GM23248 (cell line): ENCODE results near the gene RPIA. TPM values are rescaled to one million over a fixed set of nuclear protein-coding genes. Genes with fewer than 3 reads are reported as not detected.
"Not testable (repeated sequence)": the region's sequence is repeated elsewhere in the genome, so short reads cannot be mapped to it uniquely, and the experiment has no call there.

Experiments used
- DNase-seq: peaks from one replicate; pipeline ENCODE4 v3.0.0-alpha.2; 2015
- H2AFZ ChIP-seq: fragments of 200-600 bp; sonication (generic); 2 replicates; pipeline ENCODE4 v1.6.1; 2016; ENCODE audit warnings: antibody characterized with exemption
- H3F3A ChIP-seq: fragments of 200-600 bp; sonication (generic); 2 replicates; pipeline ENCODE4 v1.6.1; 2016; ENCODE audit warnings: mild to moderate bottlenecking, antibody characterized with exemption, mixed run types; ENCODE audit not compliant: insufficient read depth
- H3K27ac ChIP-seq: fragments of 200-600 bp; sonication (generic); 2 replicates; pipeline ENCODE4 v1.5.1; 2016; ENCODE audit warnings: mild to moderate bottlenecking
- H3K27me3 ChIP-seq: fragments of 200-600 bp; sonication (generic); replicated peaks from 2 replicates; pipeline ENCODE4 v1.6.1; 2016; ENCODE audit warnings: mild to moderate bottlenecking; ENCODE audit not compliant: insufficient read depth
- H3K36me3 ChIP-seq: fragments of 200-600 bp; sonication (generic); 2 replicates; pipeline ENCODE4 v1.6.1; 2016; ENCODE audit warnings: low read depth, mild to moderate bottlenecking
- H3K4me1 ChIP-seq: fragments of 200-600 bp; sonication (generic); 2 replicates; pipeline ENCODE4 v1.6.1; 2016; ENCODE audit warnings: mild to moderate bottlenecking; ENCODE audit not compliant: insufficient read depth
- H3K4me2 ChIP-seq: fragments of 200-600 bp; sonication (generic); one replicate; pipeline ENCODE4 v1.6.1; 2016; ENCODE audit warnings: mild to moderate bottlenecking; ENCODE audit not compliant: unreplicated experiment
- H3K4me3 ChIP-seq: fragments of 200-600 bp; sonication (generic); 2 replicates; pipeline ENCODE4 v1.5.1; 2016; ENCODE audit warnings: mild to moderate bottlenecking
- H3K79me2 ChIP-seq: fragments of 200-600 bp; sonication (generic); 2 replicates; pipeline ENCODE4 v1.6.1; 2016; ENCODE audit warnings: mild to moderate bottlenecking; ENCODE audit not compliant: insufficient read depth
- H3K9ac ChIP-seq: fragments of 200-600 bp; sonication (generic); 2 replicates; pipeline ENCODE4 v1.6.1; 2016; ENCODE audit warnings: mild to moderate bottlenecking
- H3K9me2 ChIP-seq: fragments of 200-600 bp; sonication (generic); 2 replicates; pipeline ENCODE4 v1.6.1; 2016; ENCODE audit warnings: mixed run types, mild to moderate bottlenecking, moderate library complexity; ENCODE audit not compliant: insufficient read depth
- H3K9me3 ChIP-seq: fragments of 200-600 bp; sonication (generic); one replicate; pipeline ENCODE4 v1.6.1; 2017; ENCODE audit warnings: low read depth
- H4K20me1 ChIP-seq: fragments of 200-600 bp; sonication (generic); 2 replicates; pipeline ENCODE4 v1.6.0; 2016; ENCODE audit not compliant: insufficient read depth
- EZH2 ChIP-seq: fragments of 200-600 bp; sonication (generic); IDR thresholded peaks from 2 replicates; pipeline ENCODE4 v1.6.1; 2018; ENCODE audit warnings: antibody characterized with exemption, mild to moderate bottlenecking; ENCODE audit not compliant: insufficient read depth, poor library complexity, severe bottlenecking
- EZH2phosphoT487 ChIP-seq: fragments of 200-600 bp; sonication (generic); IDR thresholded peaks from 2 replicates; pipeline ENCODE4 v1.6.1; 2018; ENCODE audit warnings: antibody characterized with exemption, moderate library complexity, mild to moderate bottlenecking, low read depth; ENCODE audit not compliant: insufficient read depth
- WGBS, 2 experiments: methylation state at CpG; one replicate each; pipeline ENCODE4 v1.1.6; 2015 to 2017; ENCODE audit warnings: low lambda C conversion rate in 2 of 2, low coverage in 1 of 2; ENCODE audit errors: missing lambda C conversion rate in 2 of 2; 5-methylcytosine and 5-hydroxymethylcytosine counted together
- in situ Hi-C: fragments of 300-500 bp; cut with MboI; formaldehyde crosslinking; loops from 2 replicates; pipeline ENCODE4 v1.15.0; 2020
- polyA plus RNA-seq: library from polyadenylated mRNA; unstranded; fragments of >200 nt; fragmentation: Nextera tagmentation; extraction: Ambion mirVana; gene quantifications from 2 replicates; pipeline ENCODE4 v1.2.1, GENCODE V29; 2016
- total RNA-seq: library from RNA; depleted of rRNA; stranded (reverse); fragments of >200 nt; shearing (Covaris generic); gene quantifications from 2 replicates; pipeline ENCODE4 v1.2.3, GENCODE V29; 2014

RPIA gene
- total and polyA plus RNA-seq, 2 experiments from 2014 or later: 5.8 to 9.2 TPM

DNA sequence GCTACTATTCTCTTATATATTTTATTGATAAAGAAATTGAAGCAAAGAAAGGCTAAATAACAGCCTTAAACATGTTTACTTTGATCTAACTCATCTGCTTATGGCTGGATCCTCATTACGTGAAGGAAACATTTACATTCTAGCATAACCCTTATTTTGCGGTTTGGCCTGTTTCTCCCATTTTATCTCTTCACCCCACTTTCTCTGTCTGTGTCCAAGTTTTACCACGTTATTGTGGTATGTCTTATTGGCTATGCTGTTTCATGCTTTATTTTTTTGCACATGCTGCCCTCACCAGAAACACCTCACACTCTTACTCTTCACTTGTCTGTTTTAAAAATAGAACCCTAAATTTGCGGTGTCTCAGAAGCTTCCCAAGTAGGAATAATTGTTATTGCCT lies 78.5 kb downstream of the RPIA start:
- Histone ChIP-seq H3K27me3 (peaks cover 12% of the 10 kb centered on the region), H3K4me3 (no peak overlapping the region), H3K4me2 (no peak overlapping the region), H2AFZ (no peak overlapping the region), H3K36me3 (no peaks in the 10 kb centered on the region), H3K9ac (no peak overlapping the region), H3K27ac (no peak overlapping the region), H4K20me1 (no peaks in the 10 kb centered on the region), H3K9me2 (no peaks in the 10 kb centered on the region), H3F3A (no peaks in the 10 kb centered on the region), H3K4me1 (no peaks in the 10 kb centered on the region), H3K79me2 (no peaks in the 10 kb centered on the region), H3K9me3 (no peaks in the 10 kb centered on the region)
- TF ChIP-seq EZH2 (no peak), EZH2phosphoT487 (no peak)
- in situ Hi-C loops: no loop called here
- 38 to 41% methylated on average over 4 of the region's 4 CpGs for WGBS, 2 experiments
- no peak for DNase-seq

- H3K27me3 ChIP-seq, H3K4me2 ChIP-seq, DNase-seq, H3K9ac ChIP-seq, H3K9me2 ChIP-seq, H2AFZ ChIP-seq, in situ Hi-C loops, H3K4me1 ChIP-seq, H3K27ac ChIP-seq, H3K9me3 ChIP-seq, H3K36me3 ChIP-seq, H3F3A ChIP-seq, H3K79me2 ChIP-seq, H3K4me3 ChIP-seq, H4K20me1 ChIP-seq: not testable (repeated sequence)
- WGBS, 2 experiments: 30 to 33% methylated on average over 7 of the region's 7 CpGs
These were observed 82.0 kb downstream of the RPIA start for GRCh38 chr2:88773233-88774028.

DNA sequence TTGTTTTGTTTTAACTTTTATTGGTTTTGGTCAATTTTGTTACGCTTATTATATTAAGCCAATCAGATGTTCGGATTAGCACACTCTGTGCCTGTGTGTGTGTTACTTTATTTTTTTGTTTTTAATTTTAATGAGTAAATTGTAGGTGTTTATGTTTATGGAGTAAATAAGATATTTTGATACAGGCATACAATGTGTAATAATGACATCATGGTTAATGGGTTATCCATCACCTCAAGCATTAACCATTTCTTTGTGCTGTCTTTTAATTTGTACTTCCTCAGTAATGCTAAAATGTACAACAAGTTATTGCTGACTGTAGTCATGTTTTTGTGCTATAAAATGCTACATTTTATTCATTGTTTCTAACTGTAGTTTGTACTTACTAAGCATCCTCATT lies 97.7 kb downstream of the RPIA start:
- in situ Hi-C loops: not testable (repeated sequence)

DNA sequence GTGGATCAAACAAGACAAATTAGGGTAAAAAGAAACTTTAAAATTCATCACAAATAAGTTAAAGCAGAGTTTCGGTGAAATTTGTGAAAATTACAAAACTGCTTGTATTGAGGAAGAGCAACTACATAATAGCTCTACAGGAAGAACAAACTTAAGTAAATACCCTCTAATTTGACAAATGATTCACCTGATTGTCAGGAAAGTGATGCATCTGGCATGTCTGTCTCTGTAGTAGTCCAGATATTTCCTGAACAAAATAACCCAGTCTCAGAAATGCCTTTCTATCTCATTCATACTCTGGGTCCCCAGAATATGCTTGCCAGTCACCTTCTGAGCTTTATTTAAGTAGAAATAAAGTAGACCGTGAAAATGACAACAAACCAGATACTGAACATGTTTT lies 104.5 kb downstream of the RPIA start:
- H3K9me2 ChIP-seq, H4K20me1 ChIP-seq, H3K4me1 ChIP-seq, H3K4me3 ChIP-seq, H3K27me3 ChIP-seq, H3K4me2 ChIP-seq, in situ Hi-C loops, H3K36me3 ChIP-seq, H3K9me3 ChIP-seq, H3K27ac ChIP-seq, DNase-seq, H3K9ac ChIP-seq, H3K79me2 ChIP-seq, H3F3A ChIP-seq, H2AFZ ChIP-seq: not testable (repeated sequence)
- 35 to 36% methylated on average over 2 of the region's 2 CpGs for WGBS, 2 experiments

More for the DNA sequence above, 97.7 kb downstream of the RPIA start:
- H3K27ac ChIP-seq, H4K20me1 ChIP-seq, DNase-seq, H3K9ac ChIP-seq, H3K4me2 ChIP-seq, H3K4me3 ChIP-seq, H3K9me3 ChIP-seq, H3F3A ChIP-seq, H3K9me2 ChIP-seq, H3K79me2 ChIP-seq, H2AFZ ChIP-seq, H3K36me3 ChIP-seq, H3K4me1 ChIP-seq: not testable (repeated sequence)
- 74 to 86% methylated on average over 2 of the region's 2 CpGs for WGBS, 2 experiments
- H3K27me3 ChIP-seq: peaks cover 15% of the 10 kb centered on the region; the same call in 1 of the 2 replicates

GRCh38 chr2:88796523-88796922 lies 105.0 kb downstream of the RPIA start:
- H4K20me1 ChIP-seq, H2AFZ ChIP-seq, in situ Hi-C loops, H3K79me2 ChIP-seq, DNase-seq, H3F3A ChIP-seq, H3K36me3 ChIP-seq, H3K27ac ChIP-seq, H3K27me3 ChIP-seq, H3K4me1 ChIP-seq, H3K4me2 ChIP-seq, H3K9me2 ChIP-seq, H3K9me3 ChIP-seq, H3K4me3 ChIP-seq, H3K9ac ChIP-seq: not testable (repeated sequence)
- WGBS, 2 experiments: 59 to 70% methylated on average over 1 of the region's 1 CpG

DNA sequence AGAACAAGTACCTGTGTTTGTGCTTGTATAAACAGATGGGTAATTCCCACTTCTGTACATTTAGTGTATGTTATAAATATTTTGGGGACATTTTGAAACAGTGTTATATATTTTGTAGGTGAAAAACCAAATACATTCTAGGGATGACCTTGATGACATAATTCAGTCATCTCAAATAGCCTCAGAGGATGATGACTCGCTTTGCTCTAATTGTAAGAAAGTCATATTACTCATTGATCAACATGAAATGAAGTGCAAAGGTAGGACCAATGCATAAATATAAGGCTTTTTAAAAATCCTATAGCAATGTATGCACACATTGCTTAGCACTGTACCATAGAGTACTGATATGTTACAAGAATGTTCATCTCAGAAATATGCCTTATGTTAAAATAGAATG lies 105.7 kb downstream of the RPIA start:
- H2AFZ ChIP-seq, H3K9me2 ChIP-seq, H3K27me3 ChIP-seq, H3K4me1 ChIP-seq, H3K4me2 ChIP-seq, in situ Hi-C loops, DNase-seq, H3K79me2 ChIP-seq, H3K27ac ChIP-seq, H4K20me1 ChIP-seq, H3K4me3 ChIP-seq, H3K9me3 ChIP-seq, H3K9ac ChIP-seq, H3F3A ChIP-seq, H3K36me3 ChIP-seq: not testable (repeated sequence)
- WGBS, 2 experiments: 35 to 51% methylated on average over 1 of the region's 1 CpG
